ENCODE results near the gene FAM107B. TPM values are rescaled to one million over a fixed set of nuclear protein-coding genes. Genes with fewer than 3 reads are reported as not detected.

The FAM107B gene
- total and polyA plus RNA-seq, 2 donors (not counting 3 experiments of a cell fraction or from before 2014, with no cell fraction given), result 39.2 to 176 TPM

- no peaks in the 10 kb centered on the region for H3K27me3 ChIP-seq (ENCODE audit: control insufficient read depth in 2 of 2, insufficient read depth in 2 of 2, low read length in 2 of 2)
- H3K4me1 ChIP-seq (ENCODE audit: control insufficient read depth, extremely low read depth, insufficient read depth, low read length), result peaks cover 30% of the 10 kb centered on the region
- H3K27ac ChIP-seq (ENCODE audit: insufficient read depth, low read depth, low read length), result peak overlapping the region; percentile 70
- peak overlapping the region; percentile 92 for H3K9ac ChIP-seq (replicated peaks; ENCODE audit: extremely low read depth, insufficient read depth, low read length)
- TF ChIP-seq EZH2 (IDR thresholded peaks at IDR 0.05; ENCODE audit: borderline replicate concordance, low read depth, low read length, severe bottlenecking) (no peak), GATA2 (IDR thresholded peaks at IDR 0.05; ENCODE audit: insufficient read depth, insufficient read length, low read depth, low read length) (no peak), JUN (IDR thresholded peaks at IDR 0.05; ENCODE audit: borderline replicate concordance, insufficient read depth, insufficient read length, low read depth) (no peak), POLR2AphosphoS5 (IDR thresholded peaks at IDR 0.05; ENCODE audit: insufficient read depth, low read depth, low read length) (no peak)
- CTCF ChIA-PET, result no interaction called here
- POLR2A ChIA-PET, result interaction anchor here (0.7 kb wide), 1 partner anchor 29 kb away, joined by 4 read pairs; no protein-coding TSS in a partner anchor
- peaks cover 11% of the 10 kb centered on the region in 2 experiments for H3K36me3 ChIP-seq (ENCODE audit: control insufficient read depth in 2 of 2, extremely low read depth in 1 of 2, insufficient read depth in 2 of 2, low read length in 2 of 2)
- H3K4me2 ChIP-seq (ENCODE audit: insufficient read depth, low read length), result peak overlapping the region; percentile 98
- H3K9me3 ChIP-seq (replicated peaks; ENCODE audit: control insufficient read depth, insufficient read depth, low read length), result no peaks in the 10 kb centered on the region
- dilution Hi-C loops (cut with MboI; ENCODE audit: extremely low pct_ligation_motif_present, low sequenced_read_pairs), result no loop called here
- no peak overlapping the region for H2AFZ ChIP-seq (ENCODE audit: low read depth, low read length)
- FAIRE-seq (no peak), DNase-seq (ENCODE audit: low read depth, low spot score) (no peak)
- no TSS peak for BruUV-seq (replicated peaks)
- peaks cover 3% of the 10 kb centered on the region for H4K20me1 ChIP-seq (replicated peaks; ENCODE audit: control insufficient read depth, extremely low read depth, insufficient read depth, low read length)
- intact Hi-C loops (cut with micrococcal nuclease), result loop anchor here (1.0 to 10.0 kb wide), 7 partner anchors 51 to 351 kb away; partner anchors contain the start of genes CDNF, DCLRE1C, HSPA14 and MEIG1
- peaks cover 52% of the 10 kb centered on the region for H3K79me2 ChIP-seq (ENCODE audit: control insufficient read depth, insufficient read depth, low read length)
- H3K9me1 ChIP-seq (replicated peaks; ENCODE audit: control insufficient read depth, extremely low read depth, insufficient read depth, low read length), result no peaks in the 10 kb centered on the region
- H3K4me3 ChIP-seq (replicated peaks in 1 of 3; ENCODE audit: insufficient read depth in 1 of 3, low read depth in 1 of 3, low read length in 3 of 3), result peak overlapping the region; percentile 76 to 93 (median 84)
Observed at GRCh38 chr10:14603534-14604102, 171.1 kb downstream of the FAM107B start.

GRCh38 chr10:14602807-14603533 is 171.7 kb downstream of the FAM107B start:
- no peaks in the 10 kb centered on the region for H3K9me1 ChIP-seq (replicated peaks; ENCODE audit: control insufficient read depth, extremely low read depth, insufficient read depth, low read length)
- intact Hi-C loops (cut with micrococcal nuclease) (loop anchor here (1.0 to 10.0 kb wide), 5 partner anchors 15 to 352 kb away; partner anchors contain the start of genes DCLRE1C and MEIG1), dilution Hi-C loops (cut with MboI; ENCODE audit: extremely low pct_ligation_motif_present, low sequenced_read_pairs) (no loop called here)
- peak overlapping the region; percentile 70 for H3K27ac ChIP-seq (ENCODE audit: insufficient read depth, low read depth, low read length)
- peaks cover 27% of the 10 kb centered on the region for H3K4me1 ChIP-seq (ENCODE audit: control insufficient read depth, extremely low read depth, insufficient read depth, low read length)
- H2AFZ ChIP-seq (ENCODE audit: low read depth, low read length), result no peak overlapping the region
- peak; percentile 37 for DNase-seq (ENCODE audit: low read depth, low spot score)
- H3K9ac ChIP-seq (replicated peaks; ENCODE audit: extremely low read depth, insufficient read depth, low read length), result peak overlapping the region; percentile 92
- ChIA-PET POLR2A (no interaction called here), CTCF (interaction anchor here (1.6 kb wide), 1 partner anchor 220 kb away, joined by 6 read pairs; no protein-coding TSS in a partner anchor)
- TF ChIP-seq POLR2AphosphoS5 (IDR thresholded peaks at IDR 0.05; ENCODE audit: insufficient read depth, low read depth, low read length), result no peak
- TF ChIP-seq POLR2A (IDR thresholded peaks at IDR 0.05; ENCODE audit: low read depth, low read length), result no peak
- TF ChIP-seq EZH2 (IDR thresholded peaks at IDR 0.05; ENCODE audit: borderline replicate concordance, low read depth, low read length, severe bottlenecking), result no peak
- H3K9me3 ChIP-seq (replicated peaks; ENCODE audit: control insufficient read depth, insufficient read depth, low read length), result no peaks in the 10 kb centered on the region
- H3K4me2 ChIP-seq (ENCODE audit: insufficient read depth, low read length), result peak overlapping the region; percentile 98
- H3K27me3 ChIP-seq (ENCODE audit: control insufficient read depth in 2 of 2, insufficient read depth in 2 of 2, low read length in 2 of 2), result no peaks in the 10 kb centered on the region
- FAIRE-seq, result no peak
- H4K20me1 ChIP-seq (replicated peaks; ENCODE audit: control insufficient read depth, extremely low read depth, insufficient read depth, low read length), result peaks cover 5% of the 10 kb centered on the region
- peaks cover 14 to 15% of the 10 kb centered on the region in 2 experiments for H3K36me3 ChIP-seq (ENCODE audit: control insufficient read depth in 2 of 2, extremely low read depth in 1 of 2, insufficient read depth in 2 of 2, low read length in 2 of 2)
- H3K4me3 ChIP-seq (replicated peaks in 1 of 3; ENCODE audit: insufficient read depth in 1 of 3, low read depth in 1 of 3, low read length in 3 of 3), result peak overlapping the region; percentile 76 to 93 (median 84)
- peaks cover 59% of the 10 kb centered on the region for H3K79me2 ChIP-seq (ENCODE audit: control insufficient read depth, insufficient read depth, low read length)
- TSS peak; percentile 46 for BruUV-seq (replicated peaks)

Data from endothelial cell of umbilical vein (primary cell).